ENCODE measurements around the gene PPP2R2B. TPM values are rescaled to one million over a fixed set of nuclear protein-coding genes. Genes with fewer than 3 reads are reported as not detected.

The PPP2R2B gene
- polyA plus RNA-seq, 1 donor (not counting 4 experiments of a cell fraction or from before 2014, with no cell fraction given), result 0.33 TPM

DNA sequence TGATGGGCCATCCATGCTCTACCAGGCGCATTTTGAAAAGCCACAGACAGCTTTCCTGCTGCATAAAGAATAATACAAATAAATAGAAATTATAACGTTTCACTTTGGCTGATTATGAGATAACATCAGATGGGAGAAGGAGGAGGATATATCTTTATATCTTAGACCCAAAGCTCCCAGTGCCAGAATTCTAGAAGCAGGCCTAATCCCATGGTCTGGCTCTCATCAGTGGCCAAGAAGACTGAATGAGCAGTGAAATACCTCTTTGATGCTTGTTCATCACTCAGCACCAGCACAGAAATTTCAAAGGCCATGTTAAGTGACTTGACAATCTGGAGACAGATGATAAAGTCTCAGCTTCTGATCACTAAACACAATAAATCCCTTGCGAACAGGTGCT lies 107.6 kb downstream of the PPP2R2B start:
- H3K4me3 ChIP-seq (ENCODE audit: control insufficient read depth in 2 of 3, extremely low read depth in 1 of 3, insufficient read depth in 2 of 3, low read depth in 1 of 3, low read length in 3 of 3), result no peak overlapping the region
- DNase-seq (ENCODE audit: low read depth, low spot score) (no peak), FAIRE-seq (no peak)
- dilution Hi-C loops (cut with MboI; ENCODE audit: extremely low pct_ligation_motif_present, low sequenced_read_pairs), result no loop called here
- H3K27ac ChIP-seq (ENCODE audit: control insufficient read depth, insufficient read depth, low read length), result no peak overlapping the region
- H4K20me1 ChIP-seq (ENCODE audit: control insufficient read depth, extremely low read depth, insufficient read depth, low read length), result no peaks in the 10 kb centered on the region
- no peaks in the 10 kb centered on the region for H3K4me1 ChIP-seq (ENCODE audit: control insufficient read depth, extremely low read depth, insufficient read depth, low read length)
- TF ChIP-seq CTCF (optimal IDR thresholded peaks at IDR 0.05 in 1 of 3, IDR thresholded peaks at IDR 0.05 in 1 of 3, conservative IDR thresholded peaks at IDR 0.05 in 1 of 3; ENCODE audit: extremely low read depth in 1 of 3, insufficient read depth in 2 of 3, low read length in 3 of 3) (no peak), EZH2 (IDR thresholded peaks at IDR 0.05; ENCODE audit: low read length) (no peak)
- H3K9ac ChIP-seq (ENCODE audit: control insufficient read depth, extremely low read depth, insufficient read depth, low read length), result no peak overlapping the region
- no peaks in the 10 kb centered on the region for H3K36me3 ChIP-seq (ENCODE audit: control insufficient read depth in 2 of 2, extremely low read depth in 1 of 2, insufficient read depth in 2 of 2, low read length in 2 of 2)
- H2AFZ ChIP-seq (ENCODE audit: control insufficient read depth, low read length), result no peak overlapping the region
- H3K9me3 ChIP-seq (ENCODE audit: control insufficient read depth, low read depth, low read length), result no peaks in the 10 kb centered on the region
- no peaks in the 10 kb centered on the region for H3K79me2 ChIP-seq (ENCODE audit: control insufficient read depth, insufficient read depth, low read length)
- no peaks in the 10 kb centered on the region for H3K9me1 ChIP-seq (ENCODE audit: control insufficient read depth, extremely low read depth, insufficient read depth, low read length)
- H3K4me2 ChIP-seq (ENCODE audit: control insufficient read depth, extremely low read depth, insufficient read depth, low read depth, low read length), result no peak overlapping the region
- H3K27me3 ChIP-seq (ENCODE audit: control insufficient read depth, extremely low read depth, insufficient read depth, low read length), result no peaks in the 10 kb centered on the region

- H3K9me1 ChIP-seq (ENCODE audit: control insufficient read depth, extremely low read depth, insufficient read depth, low read length), result no peaks in the 10 kb centered on the region
- TF ChIP-seq EZH2 (IDR thresholded peaks at IDR 0.05; ENCODE audit: low read length), result no peak
- TF ChIP-seq CTCF (optimal IDR thresholded peaks at IDR 0.05 in 1 of 3, IDR thresholded peaks at IDR 0.05 in 1 of 3, conservative IDR thresholded peaks at IDR 0.05 in 1 of 3; ENCODE audit: extremely low read depth in 1 of 3, insufficient read depth in 2 of 3, low read length in 3 of 3), result no peak
- H3K4me2 ChIP-seq (ENCODE audit: control insufficient read depth, extremely low read depth, insufficient read depth, low read depth, low read length), result no peak overlapping the region
- DNase-seq (ENCODE audit: low read depth, low spot score) (no peak), FAIRE-seq (no peak)
- no peaks in the 10 kb centered on the region for H3K36me3 ChIP-seq (ENCODE audit: control insufficient read depth in 2 of 2, extremely low read depth in 1 of 2, insufficient read depth in 2 of 2, low read length in 2 of 2)
- no peaks in the 10 kb centered on the region for H3K27me3 ChIP-seq (ENCODE audit: control insufficient read depth, extremely low read depth, insufficient read depth, low read length)
- no peak overlapping the region for H3K4me3 ChIP-seq (ENCODE audit: control insufficient read depth in 2 of 3, extremely low read depth in 1 of 3, insufficient read depth in 2 of 3, low read depth in 1 of 3, low read length in 3 of 3)
- H2AFZ ChIP-seq (ENCODE audit: control insufficient read depth, low read length), result no peak overlapping the region
- no peaks in the 10 kb centered on the region for H3K4me1 ChIP-seq (ENCODE audit: control insufficient read depth, extremely low read depth, insufficient read depth, low read length)
- no peaks in the 10 kb centered on the region for H3K79me2 ChIP-seq (ENCODE audit: control insufficient read depth, insufficient read depth, low read length)
- H4K20me1 ChIP-seq (ENCODE audit: control insufficient read depth, extremely low read depth, insufficient read depth, low read length), result no peaks in the 10 kb centered on the region
- H3K9ac ChIP-seq (ENCODE audit: control insufficient read depth, extremely low read depth, insufficient read depth, low read length), result no peak overlapping the region
- no peak overlapping the region for H3K27ac ChIP-seq (ENCODE audit: control insufficient read depth, insufficient read depth, low read length)
- dilution Hi-C loops (cut with MboI; ENCODE audit: extremely low pct_ligation_motif_present, low sequenced_read_pairs), result no loop called here
- H3K9me3 ChIP-seq (ENCODE audit: control insufficient read depth, low read depth, low read length), result no peaks in the 10 kb centered on the region
Observed at GRCh38 chr5:146770546-146770945, 108.0 kb downstream of the PPP2R2B start.
